Measurements from ENCODE around the gene WRNIP1. TPM values are rescaled to one million over a fixed set of nuclear protein-coding genes. Genes with fewer than 3 reads are reported as not detected.

Gene WRNIP1
- total and polyA plus RNA-seq, 2 of the 8 experiments (the other 6 are each of a cell fraction or from before 2014, with no cell fraction given): 38.2 to 39.2 TPM

GRCh38 chr6:2756241-2756640 is 9.0 kb upstream of the WRNIP1 start:
- H2BK15ac ChIP-seq (ENCODE audit: low read length): no peak overlapping the region
- H2AK5ac ChIP-seq (ENCODE audit: low read depth, low read length): no peak overlapping the region
- TF ChIP-seq KDM4A (IDR thresholded peaks at IDR 0.05; ENCODE audit: low read depth, low read length, severe bottlenecking) (no peak), YY1 (IDR thresholded peaks at IDR 0.05; ENCODE audit: low read depth, low read length) (no peak), POLR2A (IDR thresholded peaks at IDR 0.05; ENCODE audit: control extremely low read depth in 1 of 2, low read depth in 2 of 2, low read length in 2 of 2) (no peak), RBBP5 (IDR thresholded peaks at IDR 0.05; ENCODE audit: borderline replicate concordance, low read depth, low read length) (no peak), ZNF274 (IDR thresholded peaks at IDR 0.05; ENCODE audit: borderline replicate concordance, extremely low read depth, low read length) (no peak), SP2 (IDR thresholded peaks at IDR 0.05; ENCODE audit: low read length) (no peak), EP300 (IDR thresholded peaks at IDR 0.05; ENCODE audit: borderline replicate concordance in 1 of 2, low read depth in 2 of 2, low read length in 2 of 2) (no peak), TAF7 (optimal IDR thresholded peaks at IDR 0.05; ENCODE audit: borderline replicate concordance, low read depth, low read length) (no peak), SRF (IDR thresholded peaks at IDR 0.05; ENCODE audit: low read depth, low read length) (no peak), FOSL1 (IDR thresholded peaks at IDR 0.05; ENCODE audit: insufficient read depth, low read depth, low read length) (no peak), CREB1 (IDR thresholded peaks at IDR 0.05) (no peak), SP1 (IDR thresholded peaks at IDR 0.05; ENCODE audit: low read depth, low read length) (no peak)
- DNase-seq (ENCODE audit: low read depth in 1 of 2, low spot score in 2 of 2): no peak
- H4K20me1 ChIP-seq (replicated peaks in 1 of 2; ENCODE audit: control insufficient read depth in 1 of 2, insufficient read depth in 2 of 2, low read length in 2 of 2): no peaks in the 10 kb centered on the region
- H3K27ac ChIP-seq (ENCODE audit: low read depth, low read length): no peak overlapping the region
- no peak for FAIRE-seq
- no peaks in the 10 kb centered on the region for H3K79me1 ChIP-seq (ENCODE audit: low read depth, low read length)
- no peaks in the 10 kb centered on the region for H3K9me3 ChIP-seq (ENCODE audit: insufficient read depth in 2 of 2, low read depth in 1 of 2, low read length in 1 of 2)
- no peak overlapping the region for H2BK5ac ChIP-seq (ENCODE audit: low read depth, low read length)
- no peak overlapping the region for H3K4me2 ChIP-seq (ENCODE audit: insufficient read depth in 1 of 2, low read depth in 2 of 2, low read length in 2 of 2)
- ChIA-PET CTCF (ENCODE audit: partially characterized antibody) (interaction anchor here (1.1 to 9.0 kb wide), 5 partner anchors 9 to 122 kb away, joined by 3 to 163 read pairs (median 3); partner anchors contain the start of gene MYLK4), POLR2A (ENCODE audit: partially characterized antibody) (no interaction called here)
- H2BK20ac ChIP-seq (ENCODE audit: low read length): no peak overlapping the region
- H3K18ac ChIP-seq (ENCODE audit: extremely low read depth, low read length): no peak overlapping the region
- WGBS, 2 experiments (ENCODE audit: extremely low coverage in 1 of 2, insufficient coverage in 1 of 2, insufficient read length in 1 of 2, insufficient replicate concordance in 2 of 2, low coverage in 1 of 2, low lambda C conversion rate in 2 of 2, missing lambda C conversion rate in 1 of 2): 90% methylated on average over 2 of the region's 2 CpGs; no CpG with 5 or more reads in 1 of the 2 experiments
- no peak overlapping the region for H4K8ac ChIP-seq (ENCODE audit: extremely low read depth, insufficient read depth, low read length)
- no peaks in the 10 kb centered on the region for H3K36me3 ChIP-seq (ENCODE audit: control insufficient read depth in 2 of 4, insufficient read depth in 4 of 4, low read length in 3 of 4)
- H2BK12ac ChIP-seq (ENCODE audit: low read depth, low read length): no peak overlapping the region
- H4K91ac ChIP-seq (replicated peaks; ENCODE audit: insufficient read length, low read length): no peak overlapping the region
- no peak overlapping the region for H3K9ac ChIP-seq (replicated peaks in 1 of 4; ENCODE audit: extremely low read depth in 1 of 4, low read depth in 3 of 4, low read length in 3 of 4)
- H2AFZ ChIP-seq (ENCODE audit: low read length): no peak overlapping the region
- no peaks in the 10 kb centered on the region; the same call in 1 of the 2 replicates for H3K23me2 ChIP-seq (ENCODE audit: low read depth, low read length)
- H3K79me2 ChIP-seq (ENCODE audit: control insufficient read depth in 1 of 2, insufficient read depth in 2 of 2, low read length in 2 of 2): no peaks in the 10 kb centered on the region
- no peak overlapping the region for H3K4me3 ChIP-seq (ENCODE audit: extremely low read depth in 1 of 4, insufficient read depth in 2 of 4, low read depth in 3 of 4, low read length in 4 of 4)
- H3K23ac ChIP-seq (ENCODE audit: insufficient read length): no peak overlapping the region
- no peak overlapping the region for H3K14ac ChIP-seq (ENCODE audit: insufficient read length)
- H3K4ac ChIP-seq (replicated peaks; ENCODE audit: insufficient read length, low read depth, low read length): no peak overlapping the region
- no peak overlapping the region for H3K56ac ChIP-seq (replicated peaks; ENCODE audit: insufficient read length, low read depth, low read length)
- no peaks in the 10 kb centered on the region for H3K4me1 ChIP-seq (replicated peaks in 1 of 4; ENCODE audit: control insufficient read depth in 3 of 4, insufficient read depth in 4 of 4, low read length in 3 of 4)
- no peak overlapping the region for H2BK120ac ChIP-seq (replicated peaks; ENCODE audit: low read depth, low read length)
- no peaks in the 10 kb centered on the region for H3K27me3 ChIP-seq (replicated peaks in 1 of 4; ENCODE audit: control insufficient read depth in 3 of 4, extremely low read depth in 1 of 4, insufficient read depth in 3 of 4, low read length in 3 of 4)
- no peak overlapping the region for H4K5ac ChIP-seq (ENCODE audit: insufficient read length, low read depth, low read length)

All from H1 (cell line).